Astrocyte of the hippocampus (primary cell): ENCODE results near the gene BHMT.
"Not testable (repeated sequence)": the region's sequence is repeated elsewhere in the genome, so short reads cannot be mapped to it uniquely, and the experiment has no call there.

Experiments used
- DNase-seq: peaks from one replicate; pipeline ENCODE4 v3.0.0; 2011; ENCODE audit warnings: low read depth, low spot score

The BHMT gene

DNA sequence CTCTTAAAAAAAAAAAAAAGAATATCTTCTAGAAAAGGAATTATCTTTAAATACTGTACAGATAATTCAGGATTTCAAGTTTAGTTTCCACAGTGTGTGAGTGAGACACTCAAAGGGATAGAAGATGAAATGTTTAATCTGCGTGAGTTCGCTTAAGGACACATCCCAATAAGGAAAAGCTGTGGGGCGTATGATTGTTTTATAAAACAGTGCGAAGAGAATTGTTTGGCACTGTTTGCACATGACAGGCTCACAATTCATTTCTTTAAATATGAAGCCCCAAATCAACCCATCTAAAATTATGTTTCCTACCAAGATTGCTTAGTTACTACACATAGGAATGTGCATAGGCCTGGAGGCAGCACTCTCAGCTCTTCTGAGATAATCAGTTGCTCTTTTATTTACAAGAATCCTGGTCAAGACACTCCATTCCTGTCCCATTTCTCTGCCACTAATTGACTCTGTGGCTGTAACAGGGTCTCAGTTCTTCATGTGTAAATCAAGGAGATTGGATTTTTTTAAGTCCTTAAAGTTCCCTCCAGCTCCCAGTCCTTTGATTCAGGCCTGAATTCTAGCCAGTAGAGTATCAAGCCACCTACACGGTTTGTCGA lies 60.1 kb downstream of the BHMT start:
- no peak for DNase-seq

DNA sequence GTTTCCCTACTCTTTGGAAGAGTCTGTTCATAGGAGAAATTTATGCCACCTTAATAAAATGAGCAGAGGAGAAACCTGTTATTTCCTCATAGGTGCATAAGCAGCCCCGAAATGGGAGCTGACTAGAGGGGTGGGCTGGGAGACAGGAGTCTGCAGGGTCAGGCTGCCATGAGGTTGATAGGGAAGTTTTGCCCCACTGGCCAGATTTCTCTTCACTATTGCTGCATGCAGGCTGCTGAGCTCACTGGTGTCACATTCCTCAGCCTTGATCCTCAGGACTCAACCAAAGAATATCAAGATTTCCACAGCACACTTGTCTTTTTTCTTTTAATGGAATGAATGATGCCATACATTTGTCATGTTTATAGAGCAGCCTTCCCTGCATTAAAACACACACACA lies 60.7 kb downstream of the BHMT start:
- DNase-seq = no peak

GRCh38 chr5:79173626-79174025 lies 62.0 kb downstream of the BHMT start:
- DNase-seq = no peak

DNA sequence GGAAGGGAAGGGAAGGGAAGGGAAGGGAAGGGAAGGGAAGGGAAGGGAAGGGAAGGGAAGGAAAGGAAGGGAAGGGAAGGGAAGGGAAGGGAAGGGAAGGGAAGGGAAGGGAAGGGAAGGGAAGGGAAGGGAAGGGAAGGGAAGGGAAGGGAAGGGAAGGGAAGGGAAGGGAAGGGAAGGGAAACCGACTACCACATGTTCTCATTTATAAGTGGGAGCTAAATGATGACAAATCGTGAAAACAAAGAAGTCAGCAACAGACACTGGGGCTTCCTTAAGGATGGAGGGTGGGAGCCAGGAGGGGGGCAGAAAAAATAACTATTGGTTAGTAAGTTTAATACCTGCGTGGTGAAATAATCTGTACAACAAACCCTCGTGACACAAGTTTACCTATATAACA lies 68.8 kb downstream of the BHMT start:
- DNase-seq = not testable (repeated sequence)

DNA sequence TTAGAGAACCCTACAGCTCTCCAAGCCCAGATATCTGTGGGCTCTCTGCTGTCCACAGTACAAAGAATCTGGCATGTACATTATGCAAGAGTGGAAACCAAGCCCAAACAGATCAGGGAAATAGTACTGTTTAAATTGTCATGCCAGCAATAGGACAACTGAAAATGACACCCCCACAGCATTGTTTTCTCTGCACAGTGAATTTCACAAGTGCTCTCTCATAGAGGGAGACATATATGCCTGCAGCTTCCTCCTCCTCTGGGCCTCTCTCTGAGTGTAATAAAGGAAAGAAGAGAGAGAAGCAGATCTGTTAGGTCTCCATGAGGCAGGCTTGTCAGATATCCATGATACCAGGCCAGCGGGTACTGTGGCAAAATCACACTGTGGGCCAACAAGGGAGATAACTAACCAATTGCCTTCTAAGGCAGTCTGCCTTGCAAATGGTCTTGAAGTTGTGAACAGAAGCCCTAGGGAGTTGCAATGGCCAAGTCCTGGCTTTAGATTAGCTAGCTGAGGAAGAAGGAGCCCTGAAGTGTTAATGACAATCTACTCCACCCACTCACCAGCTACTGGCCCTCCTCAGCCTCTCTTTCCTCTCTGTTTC lies 69.9 kb downstream of the BHMT start:
- DNase-seq = no peak
